HG03039 (cell line): ENCODE data around the gene B3GALNT2.
"Not testable (repeated sequence)": the region's sequence is repeated elsewhere in the genome, so short reads cannot be mapped to it uniquely, and the experiment has no call there.

Experiments used
- ATAC-seq: cut with Tn5 transposase; IDR thresholded peaks from one replicate; pipeline ENCODE4 v1.9.1; 2021; ENCODE audit warnings: mild to moderate bottlenecking, moderate library complexity; ENCODE audit not compliant: unreplicated experiment

B3GALNT2 gene

DNA sequence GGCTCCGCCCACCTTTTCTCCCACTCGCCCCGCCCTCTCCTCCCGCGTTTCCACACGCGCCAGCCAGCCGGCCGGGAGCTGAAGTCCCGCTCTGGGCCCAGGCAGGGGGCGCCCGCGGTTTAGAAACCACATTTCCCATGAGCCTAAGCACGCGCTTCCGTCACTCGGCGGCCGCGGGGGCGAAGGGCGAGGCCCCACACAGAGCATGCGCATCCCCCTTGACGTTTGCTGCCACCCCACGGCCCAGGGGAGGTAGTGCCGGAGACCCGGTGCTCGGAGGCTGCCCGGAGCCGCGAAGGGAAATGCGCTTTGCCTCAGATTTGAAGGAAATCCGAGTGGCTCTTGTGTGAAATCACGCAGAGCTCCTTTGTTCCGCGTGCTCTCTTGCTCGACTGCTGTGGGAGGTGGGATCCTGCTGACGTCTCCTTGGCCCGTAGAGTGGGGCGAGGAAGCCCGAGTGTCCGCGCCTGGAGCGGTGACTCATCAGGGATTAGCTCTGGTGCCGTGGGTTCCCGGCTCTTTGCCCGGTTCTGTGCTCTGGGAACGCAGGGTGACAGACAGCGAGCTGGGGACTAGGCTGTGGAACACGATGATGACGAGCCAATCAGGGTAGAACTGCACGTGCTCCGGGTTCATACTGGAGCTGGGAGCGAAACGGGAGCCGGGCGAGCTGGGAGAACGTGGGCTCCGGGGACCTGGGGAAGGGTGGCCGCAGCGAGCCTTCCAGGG is 406 bp upstream of the B3GALNT2 start:
- ATAC-seq: peak; percentile 69

- ATAC-seq: peak; percentile 8
Measured at GRCh38 chr1:235503403-235504121, 690 bp downstream of the B3GALNT2 start.

GRCh38 chr1:235502601-235503402 is 1.4 kb downstream of the B3GALNT2 start:
- ATAC-seq: no peak

- no peak for ATAC-seq
Measured at GRCh38 chr1:235500971-235501540, 3.2 kb downstream of the B3GALNT2 start.

GRCh38 chr1:235495551-235495950 is 8.7 kb downstream of the B3GALNT2 start:
- ATAC-seq: no peak

- ATAC-seq: no peak
Measured at GRCh38 chr1:235495030-235495429, 9.2 kb downstream of the B3GALNT2 start.

GRCh38 chr1:235494531-235494930 is 9.7 kb downstream of the B3GALNT2 start:
- ATAC-seq: no peak

- ATAC-seq: no peak
Measured at GRCh38 chr1:235491644-235492043, 12.6 kb downstream of the B3GALNT2 start.

DNA sequence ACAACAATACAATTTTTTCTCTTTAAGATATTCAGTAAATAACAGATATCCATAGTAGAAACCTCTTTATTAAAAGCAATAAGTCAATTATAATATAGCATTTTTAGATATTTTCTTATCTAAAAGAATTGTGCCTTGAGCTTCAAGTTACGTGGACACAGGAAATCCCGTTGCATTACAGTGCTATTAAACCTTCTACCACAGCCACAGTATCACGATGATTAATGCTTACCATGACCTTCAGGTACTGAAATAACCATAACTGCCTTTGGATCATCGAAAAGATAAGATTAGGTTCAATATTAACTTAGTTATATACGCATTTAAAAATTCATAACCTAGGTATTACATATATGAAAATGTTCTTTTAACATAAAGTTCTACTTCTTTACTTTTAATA is 17.9 kb downstream of the B3GALNT2 start:
- ATAC-seq: no peak

DNA sequence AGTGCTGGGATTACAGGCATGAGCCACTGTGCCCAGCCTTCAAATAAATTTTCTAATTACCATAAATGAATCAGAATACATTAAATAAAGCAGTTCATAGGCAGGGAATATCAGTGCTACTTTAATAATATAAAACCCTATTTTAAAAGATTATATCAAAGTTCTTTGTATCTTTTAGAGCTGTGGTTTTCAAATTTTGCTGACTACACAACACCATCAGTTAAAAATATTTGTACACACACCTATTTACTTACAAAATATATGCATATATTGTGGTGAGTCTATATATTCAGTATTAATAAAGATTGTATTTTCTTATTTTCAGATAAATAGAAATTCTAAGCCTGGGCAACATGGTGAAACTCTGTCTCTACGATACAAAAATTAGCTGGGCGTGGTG is 18.7 kb downstream of the B3GALNT2 start:
- no peak for ATAC-seq

GRCh38 chr1:235483090-235483489 is 21.2 kb downstream of the B3GALNT2 start:
- ATAC-seq: no peak

DNA sequence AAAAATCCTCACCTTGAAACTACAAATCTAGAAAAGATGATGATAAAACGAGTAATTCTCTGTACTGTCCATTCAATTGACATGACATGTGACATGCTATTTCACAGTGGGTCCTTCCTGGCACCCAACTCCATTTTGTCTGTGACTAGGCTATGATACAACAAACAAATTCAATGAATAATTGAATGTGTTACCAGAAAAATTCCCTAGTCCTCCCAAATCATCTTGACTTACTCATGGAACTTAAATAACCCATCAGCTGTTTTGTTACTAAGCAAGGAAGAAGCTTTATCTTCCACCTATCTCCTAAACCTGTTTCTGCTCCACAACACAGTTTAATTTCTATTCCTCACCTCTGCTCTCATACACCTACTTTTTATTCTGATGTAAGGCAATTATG is 30.4 kb downstream of the B3GALNT2 start:
- ATAC-seq: no peak

DNA sequence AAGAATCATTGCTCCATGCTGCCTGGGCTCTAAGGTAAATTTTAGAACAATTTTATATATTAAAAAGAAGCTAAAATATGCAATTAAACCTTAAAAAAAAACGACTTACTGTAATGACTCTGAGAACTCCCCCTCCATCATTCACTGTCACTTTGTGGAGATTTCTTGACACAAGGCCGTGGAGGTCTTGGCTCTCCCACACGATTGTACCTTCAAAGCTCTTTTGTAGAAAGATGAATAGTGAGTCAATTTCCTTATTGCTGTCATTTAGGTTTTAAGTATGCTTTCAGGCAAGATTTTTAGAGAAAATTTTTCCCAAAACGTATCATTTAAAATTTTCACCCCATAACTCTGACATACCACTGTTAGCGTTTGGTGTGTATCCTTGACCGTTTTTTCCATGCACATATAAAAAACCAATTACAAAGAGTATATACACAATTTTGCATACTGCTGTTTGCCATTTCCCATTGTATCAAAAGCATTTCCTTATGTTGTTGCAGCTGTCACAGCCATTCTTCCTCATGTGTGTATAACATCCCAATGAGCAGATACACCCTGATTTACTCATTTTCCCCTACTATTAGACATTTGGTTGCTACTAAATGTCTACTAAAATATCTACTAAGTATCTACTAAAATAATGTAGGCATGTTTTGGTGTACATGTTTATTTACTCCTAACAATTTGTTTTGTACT is 33.4 kb downstream of the B3GALNT2 start:
- no peak for ATAC-seq

GRCh38 chr1:235469897-235470296 is 34.4 kb downstream of the B3GALNT2 start:
- ATAC-seq: not testable (repeated sequence)

GRCh38 chr1:235468970-235469369 is 35.3 kb downstream of the B3GALNT2 start:
- no peak for ATAC-seq

DNA sequence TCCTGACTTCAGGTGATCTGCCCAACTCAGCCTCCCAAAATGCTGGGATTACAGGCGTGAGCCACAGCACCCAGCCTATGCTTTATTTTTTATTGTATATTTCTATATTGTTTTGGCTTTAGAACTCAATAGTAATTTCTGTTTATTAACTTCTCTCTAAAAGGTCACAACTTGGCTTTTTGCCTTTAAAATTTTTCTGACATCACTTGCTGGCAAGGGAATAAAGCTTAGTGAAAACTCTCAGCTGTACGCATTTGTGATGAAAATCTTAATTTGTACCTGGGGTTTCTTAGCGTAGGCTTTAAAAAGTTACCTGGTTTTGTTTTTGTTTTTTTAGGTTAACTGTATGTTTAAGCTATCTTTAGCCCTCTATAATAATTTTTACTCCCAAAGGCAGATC is 36.2 kb downstream of the B3GALNT2 start:
- no peak for ATAC-seq

DNA sequence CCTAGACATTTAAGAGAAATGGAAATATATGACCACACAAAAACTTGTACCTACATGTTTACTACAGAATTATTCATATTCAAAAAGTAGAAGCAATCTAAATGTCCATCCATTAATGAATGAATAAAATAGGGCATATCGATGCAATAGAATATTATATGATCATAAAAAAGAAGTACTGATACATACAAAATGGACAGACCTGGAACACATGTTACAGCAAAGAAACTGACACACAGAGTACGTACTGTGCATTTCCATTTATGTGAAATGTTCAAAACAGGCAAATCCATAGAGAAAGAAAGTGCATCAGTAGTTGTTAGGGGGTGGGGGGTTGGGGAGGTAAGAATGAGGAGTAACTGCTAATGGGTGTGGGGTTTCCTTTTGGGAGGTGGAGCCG is 39.2 kb downstream of the B3GALNT2 start:
- ATAC-seq: no peak

DNA sequence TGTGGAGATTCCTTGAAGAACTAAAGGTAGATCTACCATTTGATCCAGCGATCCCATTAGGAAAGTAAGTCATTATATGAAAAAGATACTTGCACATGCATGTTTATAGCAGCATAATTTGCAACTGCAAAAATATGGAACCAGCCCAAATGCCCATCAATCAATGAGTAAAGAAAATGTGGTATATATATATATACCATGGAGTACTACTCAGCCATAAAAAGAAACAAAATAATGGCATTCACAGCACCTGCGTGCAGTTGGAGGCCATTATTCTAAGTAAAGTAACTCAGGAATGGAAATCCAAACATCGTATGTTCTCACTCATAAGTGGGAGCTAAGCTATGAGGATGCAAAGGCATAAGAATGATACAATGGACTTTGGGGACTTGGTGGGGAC is 41.4 kb downstream of the B3GALNT2 start:
- ATAC-seq: not testable (repeated sequence)

DNA sequence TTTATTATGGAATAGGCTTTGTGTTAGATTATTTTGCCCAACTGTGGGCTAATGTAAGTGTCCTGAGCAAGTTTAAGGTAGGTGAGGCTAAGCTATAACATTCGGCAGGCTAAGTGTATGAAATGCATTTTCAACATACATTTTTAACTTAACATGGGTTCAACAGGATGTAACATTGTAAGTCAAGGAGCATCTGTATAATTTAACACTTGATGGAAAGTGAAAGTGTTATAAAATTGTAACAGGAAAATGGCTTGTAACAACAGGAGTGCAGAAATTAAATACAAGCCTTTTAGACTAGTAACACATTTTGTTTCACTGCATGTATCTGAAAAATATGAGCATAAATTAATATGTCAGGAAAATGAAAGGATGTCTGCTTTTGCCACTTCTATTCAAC is 42.3 kb downstream of the B3GALNT2 start:
- ATAC-seq: no peak

DNA sequence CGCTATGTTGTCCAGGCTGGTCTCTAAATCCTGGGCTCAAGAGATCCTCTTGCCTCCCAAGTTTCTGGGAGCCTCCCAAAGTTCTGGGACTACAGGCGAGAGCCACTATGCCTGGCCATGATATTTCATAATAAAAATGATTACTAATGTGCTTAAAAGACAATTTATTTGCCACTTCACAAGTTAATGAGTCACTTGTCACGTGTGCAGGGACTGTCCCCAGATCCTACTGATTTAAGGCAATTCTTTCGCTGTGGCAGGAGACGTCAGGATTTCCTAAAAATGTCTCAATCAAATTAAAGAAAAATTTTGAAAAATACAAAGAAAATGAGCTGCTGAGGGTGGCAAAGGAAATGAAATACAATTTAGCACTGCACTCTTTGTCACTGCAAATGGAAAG is 43.5 kb downstream of the B3GALNT2 start:
- no peak for ATAC-seq

DNA sequence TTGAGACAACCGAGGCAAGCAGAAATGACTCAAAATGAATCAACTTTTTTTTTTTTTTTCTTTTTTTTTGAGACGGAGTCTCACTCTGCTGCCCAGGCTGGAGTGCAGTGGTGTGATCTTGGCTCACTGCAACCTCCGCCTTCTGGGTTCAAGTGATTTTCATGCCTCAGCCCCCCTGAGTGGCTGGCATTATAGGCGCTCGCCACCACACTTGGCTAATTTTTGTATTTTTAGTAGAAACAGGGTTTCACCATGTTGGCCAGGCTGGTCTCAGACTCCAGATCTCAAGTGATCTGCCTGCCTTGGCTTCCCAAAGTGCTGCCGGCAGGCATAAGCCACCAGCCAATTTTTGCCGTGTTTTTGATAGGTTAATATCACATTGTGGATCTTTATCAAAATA is 46.4 kb downstream of the B3GALNT2 start:
- ATAC-seq: not testable (repeated sequence)
